Epithelial cell of proximal tubule (primary cell): ENCODE results near the gene TFDP2. TPM values are rescaled to one million over a fixed set of nuclear protein-coding genes. Genes with fewer than 3 reads are reported as not detected.
A peak's percentile ranks its signal among the peaks of the same experiment; 100 is the strongest.

Experiments used
- DNase-seq: peaks from one replicate; pipeline ENCODE4 v3.0.0-alpha.2; 2011; ENCODE audit warnings: low read depth
- H3K4me3 ChIP-seq: 2 replicates; pipeline ENCODE4 v1.5.1; 2011; ENCODE audit warnings: low read depth, mild to moderate bottlenecking, low read length
- total RNA-seq: library from RNA; depleted of rRNA; stranded (reverse); fragments of >200 nt; gene quantifications from 2 replicates; pipeline ENCODE4 v1.2.3, GENCODE V29; 2015
- TF ChIP-seq, protein P1 (sequence below): conservative IDR thresholded peaks from 2 replicates; pipeline ENCODE4 v1.5.1; 2012; ENCODE audit warnings: low read depth, mild to moderate bottlenecking, low read length

The TFDP2 gene
- total RNA-seq, 1 donor from 2014 or later: 40.2 TPM

DNA sequence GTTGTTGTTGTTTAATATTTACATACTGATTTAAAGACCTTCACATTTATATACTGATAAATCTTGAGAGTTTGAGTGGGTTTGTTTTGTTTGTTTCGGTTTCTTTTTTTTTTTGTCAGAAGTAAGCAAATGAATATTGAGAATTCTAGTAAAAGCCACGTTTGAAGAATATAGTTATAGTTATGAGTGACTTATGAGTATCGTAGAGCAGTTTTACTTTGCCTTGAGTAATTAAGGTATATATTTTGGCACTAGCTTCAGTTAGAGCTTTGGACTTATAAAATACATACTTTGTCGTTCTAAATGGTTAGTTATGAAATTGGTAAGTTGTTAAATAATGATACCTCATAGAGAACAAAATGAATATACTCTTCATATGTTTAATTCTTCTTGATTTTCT is 245.1 kb downstream of the TFDP2 start:
- TF ChIP-seq, protein P1, sequence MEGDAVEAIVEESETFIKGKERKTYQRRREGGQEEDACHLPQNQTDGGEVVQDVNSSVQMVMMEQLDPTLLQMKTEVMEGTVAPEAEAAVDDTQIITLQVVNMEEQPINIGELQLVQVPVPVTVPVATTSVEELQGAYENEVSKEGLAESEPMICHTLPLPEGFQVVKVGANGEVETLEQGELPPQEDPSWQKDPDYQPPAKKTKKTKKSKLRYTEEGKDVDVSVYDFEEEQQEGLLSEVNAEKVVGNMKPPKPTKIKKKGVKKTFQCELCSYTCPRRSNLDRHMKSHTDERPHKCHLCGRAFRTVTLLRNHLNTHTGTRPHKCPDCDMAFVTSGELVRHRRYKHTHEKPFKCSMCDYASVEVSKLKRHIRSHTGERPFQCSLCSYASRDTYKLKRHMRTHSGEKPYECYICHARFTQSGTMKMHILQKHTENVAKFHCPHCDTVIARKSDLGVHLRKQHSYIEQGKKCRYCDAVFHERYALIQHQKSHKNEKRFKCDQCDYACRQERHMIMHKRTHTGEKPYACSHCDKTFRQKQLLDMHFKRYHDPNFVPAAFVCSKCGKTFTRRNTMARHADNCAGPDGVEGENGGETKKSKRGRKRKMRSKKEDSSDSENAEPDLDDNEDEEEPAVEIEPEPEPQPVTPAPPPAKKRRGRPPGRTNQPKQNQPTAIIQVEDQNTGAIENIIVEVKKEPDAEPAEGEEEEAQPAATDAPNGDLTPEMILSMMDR: no peak
- H3K4me3 ChIP-seq: no peak overlapping the region
- no peak for DNase-seq

DNA sequence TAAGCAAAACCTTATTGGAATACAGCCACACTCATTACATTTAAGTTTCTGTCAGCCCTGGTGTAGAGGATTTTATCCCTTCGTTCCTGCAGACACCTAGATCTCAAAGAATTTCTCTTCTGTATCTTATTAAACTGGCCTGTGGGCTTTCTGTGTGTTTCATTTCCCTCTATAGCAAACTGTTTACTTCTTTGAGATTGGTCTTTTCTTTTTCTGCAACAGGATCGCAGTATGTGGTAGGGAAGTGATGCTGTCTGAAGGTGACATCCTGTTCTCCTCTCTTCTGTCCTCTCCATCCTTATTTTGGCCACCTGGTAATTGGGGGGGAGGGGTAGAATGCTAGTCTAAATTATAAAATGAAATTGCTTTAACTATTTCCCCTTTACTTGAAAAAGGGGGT is 247.4 kb downstream of the TFDP2 start:
- no peak for DNase-seq
- TF ChIP-seq, protein P1: no peak
- H3K4me3 ChIP-seq: no peak overlapping the region

DNA sequence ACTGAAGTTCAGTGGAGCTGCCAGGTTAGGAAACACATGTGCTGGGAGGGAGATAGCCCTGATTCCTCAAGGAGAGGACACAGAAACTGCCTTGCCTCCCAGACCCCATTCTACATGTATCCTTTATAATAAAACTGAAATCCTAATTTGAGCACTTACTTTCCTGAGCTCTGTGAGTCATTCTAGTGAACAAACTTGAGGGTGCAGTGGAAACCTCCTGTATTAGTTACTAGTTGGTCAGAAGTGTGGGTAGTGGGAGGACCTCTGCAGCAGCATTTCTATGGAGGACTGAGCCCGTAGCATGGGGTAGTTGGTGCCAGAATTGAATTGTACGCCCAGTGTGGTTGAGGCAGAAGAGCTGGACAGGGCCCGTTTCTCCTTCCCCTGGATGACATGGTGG is 249.0 kb downstream of the TFDP2 start:
- no peak for DNase-seq
- no peak overlapping the region for H3K4me3 ChIP-seq
- TF ChIP-seq, protein P1: no peak

DNA sequence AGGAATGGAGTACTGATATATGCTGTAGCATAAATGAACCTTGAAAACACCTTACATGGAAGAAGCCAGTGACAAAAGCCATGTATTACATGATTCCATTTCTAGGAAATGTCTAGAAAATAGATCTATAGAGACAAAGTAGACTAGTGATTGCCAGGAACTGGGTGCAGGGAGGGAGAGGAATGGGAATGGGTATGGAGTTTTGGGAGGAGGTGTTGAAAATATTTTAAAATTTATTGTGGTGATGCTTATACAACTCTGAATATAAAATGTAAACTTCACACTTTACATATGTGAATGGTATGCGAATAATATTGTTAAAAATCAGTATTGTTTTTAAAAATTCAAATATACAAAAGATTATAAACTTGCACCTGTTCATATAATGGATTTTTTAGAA is 250.4 kb downstream of the TFDP2 start:
- no peak overlapping the region for H3K4me3 ChIP-seq
- TF ChIP-seq, protein P1: no peak
- no peak for DNase-seq

DNA sequence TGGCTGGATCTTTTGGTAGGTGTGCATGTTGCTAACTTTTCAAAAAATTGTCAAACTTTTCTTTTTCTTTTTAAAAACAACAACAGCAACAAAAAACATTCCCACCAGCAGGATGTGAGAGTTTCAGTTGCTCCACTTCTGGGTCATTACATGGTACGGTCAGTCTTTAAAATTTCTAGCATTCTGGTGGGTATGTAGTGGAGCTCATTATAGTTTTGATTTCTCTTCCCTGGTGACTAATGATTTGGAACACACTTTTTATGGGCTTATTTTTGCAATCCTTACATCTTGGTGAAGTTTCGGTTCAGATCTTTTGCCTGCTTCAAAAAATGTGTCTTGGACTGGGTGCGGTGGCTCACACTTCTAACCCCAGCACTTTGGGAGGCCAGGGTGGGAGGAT is 253.6 kb downstream of the TFDP2 start:
- DNase-seq: no peak
- TF ChIP-seq, protein P1: no peak
- no peak overlapping the region for H3K4me3 ChIP-seq

DNA sequence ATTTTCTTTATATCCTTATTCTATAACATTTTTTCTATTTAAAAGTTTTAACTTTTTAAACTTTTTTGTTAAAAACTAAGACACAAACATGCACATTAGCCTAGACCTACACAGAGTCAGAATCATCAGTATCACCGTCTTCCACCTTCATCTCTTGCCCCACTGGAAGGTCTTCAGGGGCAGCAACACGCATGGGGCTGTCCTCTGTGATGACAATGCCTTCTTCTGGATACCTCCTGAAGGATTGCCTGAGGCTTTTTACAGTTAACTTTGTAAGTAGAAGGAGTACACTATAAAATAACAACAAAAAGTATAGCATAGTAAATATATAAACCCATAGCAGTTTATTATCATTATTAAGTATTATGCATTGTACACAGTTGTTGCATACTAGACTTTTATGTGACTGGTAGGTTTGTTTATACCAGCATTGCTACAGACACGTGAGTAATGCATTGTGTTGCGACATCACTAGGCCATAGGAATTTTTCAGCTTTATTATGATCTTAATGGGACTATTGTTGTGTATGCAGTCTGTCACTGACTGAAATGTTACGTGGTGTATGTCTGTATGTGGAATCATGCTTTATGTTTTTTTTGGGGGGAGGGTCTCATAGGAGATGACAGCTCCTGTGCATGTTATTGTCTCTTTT is 254.7 kb downstream of the TFDP2 start:
- TF ChIP-seq, protein P1: no peak
- peak; percentile 46 for DNase-seq
- H3K4me3 ChIP-seq: no peak overlapping the region

Other genes starting within 250 kb of the TFDP2 start
- gene GK5, start 76.0 kb upstream of the TFDP2 start, total RNA-seq: 6.4 and 16.3 TPM in 2 replicates